Raji (cell line): ENCODE results near the gene SLC39A7.

Source experiments
- POLR2A ChIP-seq: IDR thresholded peaks from 2 replicates; pipeline ENCODE4 v1.6.1; 2011; ENCODE audit warnings: low read depth, low read length, control low read depth; ENCODE audit not compliant: insufficient read depth

Gene SLC39A7

GRCh38 chr6:33192671-33193602, 7.7 kb upstream of the SLC39A7 start:
- TF ChIP-seq POLR2A, result no peak

- TF ChIP-seq POLR2A, result no peak
Observed at GRCh38 chr6:33193619-33194018, 7.0 kb upstream of the SLC39A7 start.

- TF ChIP-seq POLR2A, result no peak
Observed at GRCh38 chr6:33194431-33194979, 6.2 kb upstream of the SLC39A7 start.

DNA sequence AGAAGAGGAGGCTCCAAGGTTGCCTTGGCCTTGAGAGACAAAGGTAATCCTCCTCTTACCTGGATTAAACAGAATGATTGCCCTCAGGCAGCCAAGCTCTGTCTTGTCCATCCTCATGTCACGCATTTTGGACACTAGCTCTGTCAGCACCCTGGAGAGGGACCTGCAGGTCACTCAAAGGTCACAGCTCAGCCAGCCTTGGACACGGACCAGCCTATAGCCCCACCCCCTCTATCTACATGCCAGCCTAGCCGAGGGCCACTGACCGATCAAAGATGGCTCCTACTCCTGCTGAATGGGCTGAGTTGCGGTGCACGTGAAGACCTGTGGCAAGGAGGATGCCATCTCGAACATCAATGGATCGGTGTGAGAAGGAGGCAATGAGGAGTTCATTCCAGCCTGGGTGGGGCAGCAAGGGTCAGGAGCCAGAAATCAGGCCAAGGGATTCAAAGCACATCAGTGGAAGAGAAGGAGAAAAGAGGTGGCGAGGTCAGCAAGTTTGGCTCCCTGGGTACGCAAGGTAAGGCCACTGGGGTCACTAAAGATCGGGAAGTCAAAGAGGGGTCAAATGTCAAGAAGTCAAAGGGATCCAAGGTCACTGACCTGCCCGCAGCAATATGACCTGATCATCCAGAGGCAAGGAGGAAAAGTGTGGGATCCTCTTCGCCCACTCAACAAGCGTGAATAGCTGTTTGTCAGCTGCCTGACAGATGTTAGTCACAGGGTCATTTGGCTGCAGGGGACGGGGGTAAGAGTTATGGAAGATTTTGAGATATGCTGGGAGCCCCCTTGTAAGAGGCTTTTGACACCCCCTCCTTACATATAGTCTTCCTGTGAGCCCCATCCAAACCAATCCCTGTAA, 5.1 kb upstream of the SLC39A7 start:
- TF ChIP-seq POLR2A, result no peak

DNA sequence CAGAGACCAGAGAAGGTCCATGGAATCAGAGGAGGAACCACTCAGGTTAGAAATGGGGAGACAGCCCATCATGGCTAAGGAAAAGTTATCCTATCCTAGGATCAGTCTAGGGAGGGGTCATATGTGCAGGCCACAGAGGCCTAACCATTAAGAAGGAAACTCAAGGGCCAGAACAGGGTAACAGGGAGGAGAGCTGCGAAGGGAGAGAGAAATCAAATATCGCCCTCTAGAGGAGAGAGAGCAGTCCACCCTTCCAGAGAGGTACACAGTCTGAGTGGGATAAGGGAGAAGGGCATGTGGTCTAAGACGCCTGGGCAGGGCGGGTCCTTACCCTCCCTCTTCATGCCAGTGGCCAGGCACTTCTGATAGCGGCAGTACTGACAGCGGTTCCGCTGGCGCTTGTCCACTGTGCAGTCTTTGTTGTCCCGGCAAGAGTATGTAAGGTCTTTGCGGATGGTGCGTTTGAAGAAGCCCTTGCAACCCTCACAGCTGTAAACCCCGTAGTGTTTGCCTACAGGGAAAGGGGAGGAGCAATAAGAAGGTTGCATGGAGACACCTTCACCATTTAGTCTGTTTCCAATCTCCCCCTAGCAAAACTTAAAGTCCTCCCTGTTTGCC, 3.1 kb upstream of the SLC39A7 start:
- no peak for TF ChIP-seq POLR2A

- no peak for TF ChIP-seq POLR2A
Observed at GRCh38 chr6:33198159-33198852, 2.4 kb upstream of the SLC39A7 start.

GRCh38 chr6:33198853-33199436, 1.7 kb upstream of the SLC39A7 start:
- TF ChIP-seq POLR2A, result no peak

DNA sequence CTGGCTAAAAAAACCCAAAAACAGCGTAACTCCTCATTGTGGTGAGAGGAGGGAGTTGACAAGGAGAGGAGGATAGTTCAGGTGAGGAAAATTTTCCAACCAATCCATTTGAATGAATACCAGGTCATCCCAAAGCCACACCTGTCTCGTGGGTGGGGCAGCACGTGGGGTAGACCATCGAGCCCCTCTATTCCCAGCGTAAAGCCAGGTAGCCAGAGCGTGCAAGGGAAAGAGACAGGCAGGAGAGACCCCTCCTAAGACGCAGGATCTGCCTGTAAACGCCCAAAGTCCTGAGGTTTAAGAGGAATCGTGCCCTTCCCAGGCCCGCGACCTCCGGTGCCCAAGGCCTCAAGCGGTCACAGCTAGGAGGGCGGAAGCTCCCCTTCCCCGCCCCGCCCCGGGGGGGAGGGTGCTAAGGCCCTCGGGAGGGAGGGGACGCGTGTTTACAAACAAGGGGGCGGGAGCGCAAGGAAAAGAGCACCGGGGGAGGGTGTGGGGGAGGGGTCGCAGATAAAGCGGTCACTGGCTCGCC, 914 bp upstream of the SLC39A7 start:
- TF ChIP-seq POLR2A, result peak; percentile 76

GRCh38 chr6:33201147-33201545, 479 bp downstream of the SLC39A7 start:
- TF ChIP-seq POLR2A, result no peak

DNA sequence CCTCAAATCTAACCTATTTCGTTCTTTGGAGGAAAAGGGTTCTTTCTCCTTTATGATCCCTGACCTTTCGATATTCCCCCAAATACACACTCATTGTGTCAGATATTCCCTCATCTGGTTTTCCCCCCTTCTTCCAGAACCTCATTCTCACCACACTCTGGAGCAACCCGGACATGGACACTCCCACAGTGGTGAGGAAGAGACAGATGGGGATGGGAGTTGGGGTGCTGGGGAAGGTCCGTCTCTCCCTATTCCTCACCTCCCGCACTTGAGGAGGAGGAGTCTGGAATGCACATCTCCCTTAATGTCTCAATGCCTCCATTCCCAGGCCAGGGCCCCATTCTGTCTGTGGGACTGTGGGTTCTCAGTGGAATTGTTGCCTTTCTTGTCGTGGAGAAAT, 1.3 kb downstream of the SLC39A7 start:
- TF ChIP-seq POLR2A, result no peak

DNA sequence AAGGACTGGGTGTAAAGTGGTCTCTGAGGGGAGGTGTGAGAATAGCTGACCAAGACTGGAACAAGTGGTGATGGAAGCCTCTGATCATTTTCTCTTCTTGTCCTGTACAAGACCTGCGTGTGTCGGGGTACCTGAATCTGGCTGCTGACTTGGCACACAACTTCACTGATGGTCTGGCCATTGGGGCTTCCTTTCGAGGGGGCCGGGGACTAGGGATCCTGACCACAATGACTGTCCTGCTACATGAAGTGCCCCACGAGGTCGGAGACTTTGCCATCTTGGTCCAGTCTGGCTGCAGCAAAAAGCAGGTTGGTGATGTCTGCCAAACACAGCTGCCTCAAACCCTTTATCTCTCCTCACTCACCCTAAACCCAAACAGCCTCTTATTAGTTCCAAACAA, 2.1 kb downstream of the SLC39A7 start:
- TF ChIP-seq POLR2A, result no peak

- TF ChIP-seq POLR2A, result no peak
Observed at GRCh38 chr6:33203443-33204164, 2.9 kb downstream of the SLC39A7 start.

GRCh38 chr6:33204165-33204414, 3.4 kb downstream of the SLC39A7 start:
- TF ChIP-seq POLR2A, result no peak

- TF ChIP-seq POLR2A, result peak; percentile 82
Observed at GRCh38 chr6:33204415-33205190, 3.9 kb downstream of the SLC39A7 start, which contains the start of gene HSD17B8. Gene HSD17B8 (plus strand): TSS chr6:33204655. CDS start chr6:33204669, 14 bp downstream.
